WTC11 (cell line): ENCODE data around the gene PTPN6. TPM values are rescaled to one million over a fixed set of nuclear protein-coding genes. Genes with fewer than 3 reads are reported as not detected.

Experiments used
- ATAC-seq: fragments of 200-7000 bp; cut with Tn5 transposase; 2 replicates; pipeline ENCODE4 v1.10.0; 2021; ENCODE audit warnings: mild to moderate bottlenecking, moderate library complexity
- CTCF ChIA-PET: fragments of 300-600 bp; sonication (Branson Sonifier 250); formaldehyde crosslinking; loops from one replicate; lab custom pipeline; 2021; ENCODE audit warnings: antibody characterized with exemption; lab: Charles Lee
- POLR2A ChIA-PET: fragments of 350-600 bp; sonication (Branson Sonifier 250); formaldehyde crosslinking; loops from one replicate; lab custom pipeline; 2021; ENCODE audit warnings: antibody characterized with exemption; lab: Charles Lee
- DNase-seq: peaks from one replicate; pipeline ENCODE4 v3.0.0; 2021; ENCODE audit warnings: low spot score
- H3K27ac Mint-ChIP-seq: 2 replicates; pipeline ENCODE4 v1.8.0; 2021; ENCODE audit warnings: mixed read lengths
- H3K27me3 Mint-ChIP-seq: 2 replicates; pipeline ENCODE4 v1.8.0; 2021; ENCODE audit warnings: low read depth, mild to moderate bottlenecking, moderate library complexity, mixed read lengths
- H3K36me3 Mint-ChIP-seq: 2 replicates; pipeline ENCODE4 v1.8.0; 2021; ENCODE audit warnings: mixed read lengths
- H3K4me1 Mint-ChIP-seq: 2 replicates; pipeline ENCODE4 v1.8.0; 2022; ENCODE audit warnings: mixed read lengths
- H3K4me3 Mint-ChIP-seq: 2 replicates; pipeline ENCODE4 v1.8.0; 2021; ENCODE audit warnings: mild to moderate bottlenecking, moderate library complexity, mixed read lengths
- H3K9me3 Mint-ChIP-seq: 2 replicates; pipeline ENCODE4 v1.8.0; 2021; ENCODE audit warnings: mixed read lengths
- ARID4B ChIP-seq: sonication (generic); formaldehyde crosslinking; IDR thresholded peaks from 2 replicates; pipeline ENCODE4 v1.8.0; 2023; ENCODE audit warnings: missing genetic modification reagents, mild to moderate bottlenecking, borderline replicate concordance
- ATF2 ChIP-seq: sonication (generic); formaldehyde crosslinking; IDR thresholded peaks from 2 replicates; pipeline ENCODE4 v1.8.1; 2022; ENCODE audit warnings: low read depth, missing genetic modification reagents, borderline replicate concordance
- GRHL2 ChIP-seq: fragments of 250-450 bp; sonication (Bioruptor Pico); IDR thresholded peaks from 2 replicates; pipeline ENCODE4 v1.8.0; 2022; ENCODE audit warnings: mild to moderate bottlenecking, moderate library complexity; ENCODE audit not compliant: insufficient replicate concordance, severe bottlenecking
- MXD4 ChIP-seq: fragments of 250-450 bp; sonication (Bioruptor Pico); IDR thresholded peaks from 2 replicates; pipeline ENCODE4 v1.8.0; 2021; ENCODE audit warnings: mild to moderate bottlenecking, moderate library complexity, borderline replicate concordance
- NR3C1 ChIP-seq: sonication (generic); formaldehyde crosslinking; conservative IDR thresholded peaks from 2 replicates; pipeline ENCODE4 v1.8.1; 2023; ENCODE audit warnings: low read depth, mild to moderate bottlenecking, missing genetic modification reagents
- PRRX2 ChIP-seq: fragments of 250-450 bp; sonication (Bioruptor Pico); IDR thresholded peaks from 2 replicates; pipeline ENCODE4 v1.8.0; 2021; ENCODE audit warnings: mild to moderate bottlenecking
- TEAD4 ChIP-seq: sonication (generic); formaldehyde crosslinking; IDR thresholded peaks from 2 replicates; pipeline ENCODE4 v1.8.0; 2022; ENCODE audit warnings: mild to moderate bottlenecking, missing genetic modification reagents
- ZNF138 ChIP-seq: sonication (generic); formaldehyde crosslinking; conservative IDR thresholded peaks from 2 replicates; pipeline ENCODE4 v1.8.1; 2022; ENCODE audit warnings: mild to moderate bottlenecking, moderate library complexity, missing genetic modification reagents
- ZNF219 ChIP-seq: sonication (generic); formaldehyde crosslinking; IDR thresholded peaks from 2 replicates; pipeline ENCODE4 v1.8.0; 2023; ENCODE audit warnings: missing genetic modification reagents, mild to moderate bottlenecking, borderline replicate concordance
- ZNF317 ChIP-seq: sonication (generic); formaldehyde crosslinking; IDR thresholded peaks from 2 replicates; pipeline ENCODE4 v1.8.1; 2023; ENCODE audit warnings: low read depth, mild to moderate bottlenecking, moderate library complexity, missing genetic modification reagents, borderline replicate concordance
- ZNF512 ChIP-seq: sonication (generic); formaldehyde crosslinking; IDR thresholded peaks from 2 replicates; pipeline ENCODE4 v1.8.1; 2022; ENCODE audit warnings: missing genetic modification reagents, borderline replicate concordance
- total RNA-seq: library from RNA; stranded (reverse); gene quantifications from 3 replicates; pipeline ENCODE4 v1.2.3, GENCODE V29; 2021
- TF ChIP-seq, protein P1 (sequence below): sonication (generic); formaldehyde crosslinking; IDR thresholded peaks from 2 replicates; pipeline ENCODE4 v1.8.0; 2023; ENCODE audit warnings: mild to moderate bottlenecking, missing genetic modification reagents
- TF ChIP-seq, protein P2 (sequence below): sonication (generic); formaldehyde crosslinking; IDR thresholded peaks from 2 replicates; pipeline ENCODE4 v1.8.1; 2022; ENCODE audit warnings: mild to moderate bottlenecking, missing genetic modification reagents, moderate library complexity, borderline replicate concordance

Gene PTPN6
- total RNA-seq, 1 experiment from 2014 or later, result 27.1 TPM

DNA sequence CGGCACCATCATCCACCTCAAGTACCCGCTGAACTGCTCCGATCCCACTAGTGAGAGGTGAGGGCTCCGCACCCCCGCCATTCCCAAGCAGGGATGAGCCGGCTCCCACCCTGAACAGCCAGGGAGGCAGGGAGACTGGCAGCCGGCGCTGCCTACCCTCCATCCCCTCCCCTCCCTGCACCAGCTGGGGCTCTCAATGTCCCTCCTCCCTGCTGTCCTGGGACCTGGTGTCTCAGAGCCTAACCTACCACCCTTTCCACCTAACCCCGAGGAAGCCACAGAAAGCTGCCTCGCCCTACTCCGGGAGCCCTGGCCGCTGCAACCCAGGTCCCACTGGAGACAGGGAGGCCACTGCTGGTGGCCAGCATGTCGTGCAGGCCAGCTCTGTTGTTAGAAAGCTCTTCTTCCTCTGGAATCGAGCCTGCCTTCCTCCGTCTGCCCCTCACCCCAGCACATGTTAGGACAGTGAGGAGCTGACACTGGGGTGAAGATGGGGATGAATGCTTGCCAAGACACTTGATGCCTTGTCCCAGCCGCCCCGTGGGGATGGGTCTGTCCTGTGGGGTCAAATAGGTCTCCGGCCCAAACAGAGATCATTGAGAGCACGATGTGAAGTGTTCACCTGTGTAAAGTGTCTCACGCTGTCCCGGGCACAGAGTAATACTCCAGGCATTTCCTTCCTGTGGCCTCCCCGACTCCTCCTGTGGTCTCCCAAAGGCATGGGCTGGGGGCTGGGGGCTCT lies 1.1 kb downstream of the PTPN6 start:
- no peaks in the 10 kb centered on the region for H3K9me3 Mint-ChIP-seq
- POLR2A ChIA-PET, result interaction anchor here (0.5 kb wide), 1 partner anchor 52 kb away, joined by 5 read pairs; no protein-coding TSS in a partner anchor
- H3K27me3 Mint-ChIP-seq, result no peaks in the 10 kb centered on the region
- no peaks in the 10 kb centered on the region for H3K36me3 Mint-ChIP-seq
- H3K4me3 Mint-ChIP-seq, result no peak overlapping the region
- TF ChIP-seq GRHL2 (CRISPR knock-in tag) (no peak), TEAD4 (CRISPR knock-in tag) (no peak), ZNF317 (CRISPR knock-in tag) (no peak), MXD4 (CRISPR knock-in tag) (no peak), ARID4B (no peak), ATF2 (no peak), ZNF219 (CRISPR knock-in tag) (no peak), NR3C1 (CRISPR knock-in tag) (no peak), ZNF512 (CRISPR knock-in tag) (no peak), PRRX2 (CRISPR knock-in tag) (no peak)
- TF ChIP-seq, protein P1, sequence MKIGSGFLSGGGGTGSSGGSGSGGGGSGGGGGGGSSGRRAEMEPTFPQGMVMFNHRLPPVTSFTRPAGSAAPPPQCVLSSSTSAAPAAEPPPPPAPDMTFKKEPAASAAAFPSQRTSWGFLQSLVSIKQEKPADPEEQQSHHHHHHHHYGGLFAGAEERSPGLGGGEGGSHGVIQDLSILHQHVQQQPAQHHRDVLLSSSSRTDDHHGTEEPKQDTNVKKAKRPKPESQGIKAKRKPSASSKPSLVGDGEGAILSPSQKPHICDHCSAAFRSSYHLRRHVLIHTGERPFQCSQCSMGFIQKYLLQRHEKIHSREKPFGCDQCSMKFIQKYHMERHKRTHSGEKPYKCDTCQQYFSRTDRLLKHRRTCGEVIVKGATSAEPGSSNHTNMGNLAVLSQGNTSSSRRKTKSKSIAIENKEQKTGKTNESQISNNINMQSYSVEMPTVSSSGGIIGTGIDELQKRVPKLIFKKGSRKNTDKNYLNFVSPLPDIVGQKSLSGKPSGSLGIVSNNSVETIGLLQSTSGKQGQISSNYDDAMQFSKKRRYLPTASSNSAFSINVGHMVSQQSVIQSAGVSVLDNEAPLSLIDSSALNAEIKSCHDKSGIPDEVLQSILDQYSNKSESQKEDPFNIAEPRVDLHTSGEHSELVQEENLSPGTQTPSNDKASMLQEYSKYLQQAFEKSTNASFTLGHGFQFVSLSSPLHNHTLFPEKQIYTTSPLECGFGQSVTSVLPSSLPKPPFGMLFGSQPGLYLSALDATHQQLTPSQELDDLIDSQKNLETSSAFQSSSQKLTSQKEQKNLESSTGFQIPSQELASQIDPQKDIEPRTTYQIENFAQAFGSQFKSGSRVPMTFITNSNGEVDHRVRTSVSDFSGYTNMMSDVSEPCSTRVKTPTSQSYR (CRISPR knock-in tag), result no peak
- DNase-seq, result no peak
- H3K4me1 Mint-ChIP-seq, result peaks cover 23% of the 10 kb centered on the region
- no peak; the same call in 1 of the 2 replicates for ATAC-seq
- CTCF ChIA-PET, result interaction anchor here (1.0 to 2.7 kb wide), 7 partner anchors 9 to 156 kb away, joined by 3 to 12 read pairs (median 4); partner anchors contain the start of gene SPSB2
- H3K27ac Mint-ChIP-seq, result 0 out of 2 replicates have a peak overlapping the region, but pooled peaks have one; percentile 23

DNA sequence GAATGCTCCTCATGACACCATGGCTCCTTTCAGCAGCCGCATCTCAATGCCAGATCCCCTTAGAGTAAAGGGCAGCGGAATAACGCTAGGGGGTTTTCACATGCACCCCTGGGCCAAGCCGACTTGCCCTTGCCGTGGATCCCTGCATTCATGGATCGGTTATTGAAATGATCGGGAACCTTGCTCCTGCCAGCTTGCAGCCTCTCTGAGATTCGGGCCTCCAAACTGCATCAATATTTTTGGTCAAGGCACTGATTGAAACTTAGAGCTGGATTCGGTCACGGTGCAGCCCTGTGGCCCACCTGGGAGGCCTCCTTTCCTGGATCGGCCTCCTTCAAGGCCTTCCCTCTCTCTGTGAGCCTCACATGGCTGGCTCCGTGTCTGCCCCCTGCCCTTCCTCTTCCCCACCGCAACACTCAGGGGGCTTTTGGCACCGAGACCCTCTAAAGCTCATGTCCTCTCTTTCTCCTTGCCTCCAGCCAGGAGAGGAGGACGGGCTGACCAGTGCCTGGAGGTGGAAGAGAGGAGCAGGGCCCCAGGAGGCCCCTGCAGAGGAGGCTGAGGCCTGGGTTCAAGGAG lies 1.8 kb downstream of the PTPN6 start:
- Mint-ChIP-seq H3K27me3 (no peaks in the 10 kb centered on the region), H3K9me3 (no peaks in the 10 kb centered on the region), H3K27ac (0 out of 2 replicates have a peak overlapping the region, but pooled peaks have one; percentile 36), H3K4me1 (peaks cover 23% of the 10 kb centered on the region), H3K36me3 (no peaks in the 10 kb centered on the region), H3K4me3 (no peak overlapping the region)
- ATAC-seq, result no peak
- CTCF ChIA-PET, result interaction anchor here (1.1 to 2.7 kb wide), 6 partner anchors 8 to 155 kb away, joined by 3 to 12 read pairs (median 4); partner anchors contain the start of gene SPSB2
- POLR2A ChIA-PET, result interaction anchor here (0.5 kb wide), 1 partner anchor 51 kb away, joined by 5 read pairs; no protein-coding TSS in a partner anchor
- no peak for DNase-seq
- TF ChIP-seq ZNF138 (CRISPR knock-in tag) (no peak), NR3C1 (CRISPR knock-in tag) (no peak), ATF2 (no peak)
- TF ChIP-seq, protein P1 (CRISPR knock-in tag), result no peak
- TF ChIP-seq, protein P2, sequence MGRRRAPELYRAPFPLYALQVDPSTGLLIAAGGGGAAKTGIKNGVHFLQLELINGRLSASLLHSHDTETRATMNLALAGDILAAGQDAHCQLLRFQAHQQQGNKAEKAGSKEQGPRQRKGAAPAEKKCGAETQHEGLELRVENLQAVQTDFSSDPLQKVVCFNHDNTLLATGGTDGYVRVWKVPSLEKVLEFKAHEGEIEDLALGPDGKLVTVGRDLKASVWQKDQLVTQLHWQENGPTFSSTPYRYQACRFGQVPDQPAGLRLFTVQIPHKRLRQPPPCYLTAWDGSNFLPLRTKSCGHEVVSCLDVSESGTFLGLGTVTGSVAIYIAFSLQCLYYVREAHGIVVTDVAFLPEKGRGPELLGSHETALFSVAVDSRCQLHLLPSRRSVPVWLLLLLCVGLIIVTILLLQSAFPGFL, result no peak
